KG1 (cell line): Measurements from ENCODE around the gene CERT1.
"Not testable (repeated sequence)": the region's sequence is repeated elsewhere in the genome, so short reads cannot be mapped to it uniquely, and the experiment has no call there.

Source experiments
- DNase-seq: peaks from one replicate; lab custom pipeline; 2025; lab: John Stamatoyannopoulos, UW

CERT1 gene

GRCh38 chr5:75342836-75343235 lies 168.6 kb downstream of the CERT1 start:
- DNase-seq = no peak

- no peak for DNase-seq
These were observed 169.5 kb downstream of the CERT1 start for GRCh38 chr5:75341934-75342333.

- no peak for DNase-seq
These were observed 170.5 kb downstream of the CERT1 start for GRCh38 chr5:75340714-75341478.

- DNase-seq = no peak
These were observed 173.0 kb downstream of the CERT1 start for GRCh38 chr5:75338408-75338807.

- no peak for DNase-seq
These were observed 173.9 kb downstream of the CERT1 start for GRCh38 chr5:75337366-75338021.

- DNase-seq = peak; percentile 99
These were observed 174.7 kb downstream of the CERT1 start, which contains the start of gene HMGCR for GRCh38 chr5:75336615-75337336. HMGCR (plus strand) TSS chr5:75337220; CDS start chr5:75342606, 5,386 bp downstream.

GRCh38 chr5:75335952-75336614 lies 175.3 kb downstream of the CERT1 start:
- DNase-seq = no peak

GRCh38 chr5:75335486-75335885 lies 175.9 kb downstream of the CERT1 start:
- DNase-seq = no peak

GRCh38 chr5:75334413-75334812 lies 177.0 kb downstream of the CERT1 start:
- DNase-seq = not testable (repeated sequence)

GRCh38 chr5:75333759-75334158 lies 177.7 kb downstream of the CERT1 start:
- DNase-seq = not testable (repeated sequence)

- DNase-seq = no peak
These were observed 180.0 kb downstream of the CERT1 start for GRCh38 chr5:75331095-75332090.

GRCh38 chr5:75330404-75330803 lies 181.0 kb downstream of the CERT1 start:
- no peak for DNase-seq
